H9 (cell line): Measurements from ENCODE around the gene WLS. TPM values are rescaled to one million over a fixed set of nuclear protein-coding genes. Genes with fewer than 3 reads are reported as not detected.

Source experiments
- DNase-seq: peaks from one replicate; pipeline ENCODE4 v3.0.0-alpha.2; 2017
- H2AFZ ChIP-seq: one replicate; pipeline ENCODE4 v1.6.1; 2013; ENCODE audit warnings: mild to moderate bottlenecking, low read length, control low read depth, moderate library complexity
- H2AK5ac ChIP-seq: 2 replicates; pipeline ENCODE4 v1.6.1; 2013; ENCODE audit warnings: low read length, control low read depth, mixed read lengths; ENCODE audit not compliant: insufficient read length
- H2BK120ac ChIP-seq: one replicate; pipeline ENCODE4 v1.6.1; 2013; ENCODE audit warnings: low read depth, mild to moderate bottlenecking, low read length, control low read depth, inconsistent platforms; ENCODE audit not compliant: poor library complexity, severe bottlenecking
- H2BK12ac ChIP-seq: 2 replicates; pipeline ENCODE4 v1.6.1; 2013; ENCODE audit warnings: low read length, control low read depth, mixed read lengths, low read depth; ENCODE audit not compliant: insufficient read length
- H2BK15ac ChIP-seq: 2 replicates; pipeline ENCODE4 v1.6.1; 2013; ENCODE audit warnings: low read depth, low read length, control low read depth
- H2BK20ac ChIP-seq: one replicate; pipeline ENCODE4 v1.6.1; 2013; ENCODE audit warnings: low read depth, mild to moderate bottlenecking, low read length, control low read depth, inconsistent platforms; ENCODE audit not compliant: poor library complexity, severe bottlenecking
- H2BK5ac ChIP-seq: 2 replicates; pipeline ENCODE4 v1.6.1; 2013; ENCODE audit warnings: low read length, control low read depth, mixed read lengths; ENCODE audit not compliant: insufficient read length
- H3K14ac ChIP-seq: 2 replicates; pipeline ENCODE4 v1.6.1; 2013; ENCODE audit warnings: low read length, control low read depth; ENCODE audit not compliant: insufficient read depth
- H3K18ac ChIP-seq: 2 replicates; pipeline ENCODE4 v1.6.1; 2013; ENCODE audit warnings: low read depth, mild to moderate bottlenecking, mixed read lengths, low read length, control low read depth; ENCODE audit not compliant: insufficient read length
- H3K23ac ChIP-seq: 2 replicates; pipeline ENCODE4 v1.6.1; 2013; ENCODE audit warnings: low read length, control low read depth, mixed read lengths, low read depth; ENCODE audit not compliant: insufficient read length
- H3K23me2 ChIP-seq: 2 replicates; pipeline ENCODE4 v1.6.1; 2013; ENCODE audit warnings: low read depth, mild to moderate bottlenecking, mixed read lengths, low read length, control low read depth; ENCODE audit not compliant: insufficient read length, poor library complexity, severe bottlenecking
- H3K27ac ChIP-seq: 2 replicates; pipeline ENCODE4 v1.5.1; 2013; ENCODE audit warnings: low read length, control low read depth, mixed read lengths, low read depth; ENCODE audit not compliant: insufficient read length
- H3K27me3 ChIP-seq: 2 replicates; pipeline ENCODE4 v1.6.1; 2013; ENCODE audit warnings: low read length, control low read depth, inconsistent platforms; ENCODE audit not compliant: insufficient read depth
- H3K4ac ChIP-seq: 2 replicates; pipeline ENCODE4 v1.6.1; 2013; ENCODE audit warnings: low read depth, mild to moderate bottlenecking, control low read depth, inconsistent platforms, low read length, moderate library complexity
- H3K4me1 ChIP-seq: 2 replicates; pipeline ENCODE4 v1.6.1; 2013; ENCODE audit warnings: low read length, control low read depth, inconsistent platforms; ENCODE audit not compliant: insufficient read depth
- H3K4me2 ChIP-seq: 2 replicates; pipeline ENCODE4 v1.6.1; 2013; ENCODE audit warnings: low read length, control low read depth, mixed read lengths; ENCODE audit not compliant: insufficient read length, insufficient read depth
- H3K56ac ChIP-seq: 2 replicates; pipeline ENCODE4 v1.6.1; 2013; ENCODE audit warnings: low read depth, mild to moderate bottlenecking, mixed read lengths, low read length, control low read depth; ENCODE audit not compliant: insufficient read length
- H3K79me1 ChIP-seq: 2 replicates; pipeline ENCODE4 v1.6.1; 2013; ENCODE audit warnings: low read depth, mild to moderate bottlenecking, moderate library complexity, low read length, control low read depth, inconsistent platforms; ENCODE audit not compliant: insufficient read depth, poor library complexity, severe bottlenecking
- H3K79me2 ChIP-seq: 2 replicates; pipeline ENCODE4 v1.6.1; 2013; ENCODE audit warnings: low read length, control low read depth, inconsistent platforms; ENCODE audit not compliant: insufficient read depth
- H3K9ac ChIP-seq: 2 replicates; pipeline ENCODE4 v1.6.1; 2013; ENCODE audit warnings: low read length, control low read depth, mixed read lengths; ENCODE audit not compliant: insufficient read length; ENCODE audit errors: extremely low read depth
- H3K9me3 ChIP-seq: one replicate; pipeline ENCODE4 v1.6.1; 2013; ENCODE audit warnings: low read depth, low read length, inconsistent platforms; ENCODE audit not compliant: control insufficient read depth
- H3T11ph ChIP-seq: one replicate; pipeline ENCODE4 v1.6.1; 2013; ENCODE audit warnings: mild to moderate bottlenecking, low read length, control low read depth, inconsistent platforms
- H4K20me1 ChIP-seq: one replicate; pipeline ENCODE4 v1.6.1; 2013; ENCODE audit not compliant: control insufficient read depth, insufficient read length, insufficient read depth
- H4K5ac ChIP-seq: 2 replicates; pipeline ENCODE4 v1.6.1; 2013; ENCODE audit warnings: low read depth, mild to moderate bottlenecking, mixed read lengths, low read length, control low read depth; ENCODE audit not compliant: insufficient read length
- H4K8ac ChIP-seq: replicated peaks from 2 replicates; pipeline ENCODE4 v1.6.1; 2013; ENCODE audit warnings: low read length, control low read depth, mixed read lengths, low read depth; ENCODE audit not compliant: insufficient read length
- H4K91ac ChIP-seq: 2 replicates; pipeline ENCODE4 v1.6.1; 2013; ENCODE audit warnings: low read depth, mild to moderate bottlenecking, moderate library complexity, mixed read lengths, low read length, control low read depth; ENCODE audit not compliant: insufficient read length
- H3K27ac Mint-ChIP-seq, 3 experiments: 2 replicates in 2 of 3; 3 replicates in 1 of 3; pipeline ENCODE4 v1.8.0; 2020 to 2021; ENCODE audit warnings: mixed read lengths in 3 of 3, mild to moderate bottlenecking in 1 of 3, moderate library complexity in 1 of 3
- H3K27me3 Mint-ChIP-seq: 2 replicates; pipeline ENCODE4 v1.8.0; 2021; ENCODE audit warnings: low read depth, mild to moderate bottlenecking, moderate library complexity, mixed read lengths
- H3K36me3 Mint-ChIP-seq, 3 experiments: 2 replicates in 2 of 3; 3 replicates in 1 of 3; pipeline ENCODE4 v1.8.0; 2020 to 2021; ENCODE audit warnings: low read depth in 3 of 3, mixed read lengths in 3 of 3; ENCODE audit not compliant: insufficient read depth in 1 of 3
- H3K4me1 Mint-ChIP-seq, 2 experiments: 2 replicates each; pipeline ENCODE4 v1.8.0; 2020; ENCODE audit warnings: mixed read lengths in 2 of 2
- H3K4me3 Mint-ChIP-seq, 2 experiments: 2 replicates in 1 of 2; 3 replicates in 1 of 2; pipeline ENCODE4 v1.8.0; 2020 to 2021; ENCODE audit warnings: mild to moderate bottlenecking in 2 of 2, mixed read lengths in 2 of 2, moderate library complexity in 1 of 2
- H3K9me3 Mint-ChIP-seq, 2 experiments: 2 replicates in 1 of 2; 3 replicates in 1 of 2; pipeline ENCODE4 v1.8.0; 2020; ENCODE audit warnings: mild to moderate bottlenecking in 2 of 2, mixed read lengths in 2 of 2, moderate library complexity in 1 of 2
- CTCF ChIP-seq: fragments of 200-600 bp; sonication (generic); conservative IDR thresholded peaks from 3 replicates; pipeline ENCODE4 v1.8.0; 2021; ENCODE audit warnings: antibody characterized with exemption, mild to moderate bottlenecking
- WGBS: extraction: QIAGEN DNeasy Blood & Tissue Kit; methylation state at CpG from one replicate; pipeline ENCODE4 v1.1.7; 2013; ENCODE audit warnings: missing lambda C conversion rate, low lambda C conversion rate, mixed read lengths; ENCODE audit not compliant: insufficient read length; ENCODE audit errors: extremely low coverage; 5-methylcytosine and 5-hydroxymethylcytosine counted together
- total RNA-seq: library from RNA; stranded (reverse); gene quantifications from 2 replicates; pipeline ENCODE4 v1.2.1, GENCODE V29; 2021

WLS gene
- total RNA-seq, 1 experiment from 2014 or later: 0.94 TPM

GRCh38 chr1:68271596-68271995 is 39.3 kb upstream of the WLS start:
- Histone ChIP-seq H3K27ac (no peak overlapping the region), H4K5ac (no peak overlapping the region), H3K27me3 (peaks cover 12% of the 10 kb centered on the region; the same call in 1 of the 2 replicates), H3K4me1 (no peaks in the 10 kb centered on the region), H2AK5ac (no peak overlapping the region), H3K9me3 (no peaks in the 10 kb centered on the region), H3K4ac (no peak overlapping the region), H2BK20ac (no peak overlapping the region), H3T11ph (no peak overlapping the region), H3K23me2 (no peaks in the 10 kb centered on the region), H4K20me1 (no peaks in the 10 kb centered on the region), H3K23ac (no peak overlapping the region), H3K4me2 (no peak overlapping the region), H2AFZ (no peak overlapping the region), H2BK15ac (no peak overlapping the region), H3K56ac (no peak overlapping the region), H3K9ac (no peak overlapping the region), H4K8ac (no peak overlapping the region), H3K18ac (no peak overlapping the region), H3K79me1 (no peaks in the 10 kb centered on the region), H2BK12ac (no peak overlapping the region), H2BK120ac (no peak overlapping the region), H3K79me2 (no peaks in the 10 kb centered on the region), H4K91ac (no peak overlapping the region), H2BK5ac (no peak overlapping the region), H3K14ac (no peak overlapping the region)
- H3K4me3 Mint-ChIP-seq: no peak overlapping the region
- H3K27me3 Mint-ChIP-seq: peaks cover 85% of the 10 kb centered on the region
- H3K9me3 Mint-ChIP-seq: peaks cover 0 to 3% of the 10 kb centered on the region in 2 experiments; a peak in 3 of 5 replicates
- no peak for DNase-seq
- no CpG with 5 or more reads among the region's 5 CpGs for WGBS
- H3K27ac Mint-ChIP-seq: no peak overlapping the region
- peaks cover 10 to 11% of the 10 kb centered on the region in 2 experiments for H3K4me1 Mint-ChIP-seq
- H3K36me3 Mint-ChIP-seq: no peaks in the 10 kb centered on the region
- no peak for TF ChIP-seq CTCF
